Stimulated activated CD4-positive, alpha-beta T cell treated with anti-CD3 and anti-CD28 coated beads, Interleukin-15, amount 100 ng/mL, for 24 hours (primary cell): ENCODE data around the gene ADH4.

Experiments
- DNase-seq: peaks from one replicate; pipeline ENCODE4 v3.0.0-alpha.2; 2020

Gene ADH4

DNA sequence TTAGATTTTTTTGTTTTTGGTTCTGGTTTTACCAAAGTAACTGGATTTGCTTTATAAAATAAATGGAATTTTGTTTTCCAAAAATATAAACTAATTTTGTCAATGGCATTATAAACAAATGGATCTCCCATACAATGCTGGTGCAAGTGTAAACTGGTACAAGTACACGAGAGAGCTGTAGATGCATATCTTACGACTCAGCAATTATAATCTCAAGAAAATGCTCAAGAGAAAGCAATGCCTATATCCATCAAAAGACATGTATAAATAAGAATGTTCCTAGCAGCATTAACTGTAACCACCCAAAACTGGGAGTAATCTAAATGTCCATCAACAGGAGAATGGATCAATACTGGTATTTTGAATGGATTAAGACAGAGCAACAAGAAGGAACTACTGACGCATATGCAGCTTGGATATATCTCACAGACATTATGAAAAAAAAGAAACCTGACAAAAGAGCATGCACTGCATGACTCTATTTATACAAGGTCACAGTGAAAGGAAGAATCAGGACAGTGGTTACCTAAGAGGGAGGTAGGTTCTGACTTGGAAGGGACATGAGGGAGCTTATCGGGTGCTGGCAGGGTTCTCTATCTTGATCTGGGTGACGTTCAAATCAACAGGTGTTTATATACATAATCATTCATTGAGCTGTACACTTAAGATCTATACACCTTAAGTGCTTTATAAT lies 65.0 kb downstream of the ADH4 start:
- no peak for DNase-seq

- DNase-seq = no peak
Measured at GRCh38 chr4:99078336-99078735, 65.8 kb downstream of the ADH4 start.

GRCh38 chr4:99077177-99077576 lies 66.9 kb downstream of the ADH4 start:
- DNase-seq = no peak

DNA sequence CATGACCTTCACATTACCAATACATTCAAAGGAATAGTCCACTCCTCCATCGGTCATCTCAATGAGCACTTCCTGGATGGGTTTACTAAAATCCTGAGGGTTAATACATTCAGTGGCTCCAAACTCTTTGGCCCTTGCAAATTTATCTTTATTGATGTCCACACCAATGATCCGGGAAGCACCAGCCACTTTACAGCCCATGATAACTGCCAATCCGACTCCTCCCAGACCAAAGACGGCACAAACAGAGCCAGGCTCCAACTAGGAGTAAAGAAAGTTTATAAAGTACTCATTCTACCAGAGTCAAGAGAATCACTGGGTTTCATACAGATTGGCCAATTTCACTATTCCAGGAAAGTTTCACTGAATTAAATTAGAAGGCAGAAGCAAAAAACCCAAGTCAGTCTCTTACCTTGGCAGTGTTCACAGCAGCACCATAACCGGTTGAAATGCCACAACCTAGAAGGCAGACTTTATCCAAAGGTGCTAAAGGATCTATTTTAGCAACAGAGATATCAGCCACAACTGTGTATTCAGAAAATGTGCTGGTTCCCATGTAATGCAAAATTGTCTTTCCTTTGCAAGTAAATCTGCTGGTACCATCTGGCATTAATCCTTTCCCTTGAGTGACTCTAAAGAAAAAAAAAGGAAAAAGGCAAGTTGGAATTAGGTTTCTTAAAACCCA lies 67.7 kb downstream of the ADH4 start:
- DNase-seq = no peak

GRCh38 chr4:99074816-99075215 lies 69.3 kb downstream of the ADH4 start:
- DNase-seq = no peak
